Mesendoderm (in vitro differentiated cells): ENCODE measurements around the gene MROH2A.
"Not testable (repeated sequence)": the region's sequence is repeated elsewhere in the genome, so short reads cannot be mapped to it uniquely, and the experiment has no call there.

ENCODE experiments used
- DNase-seq: peaks from one replicate; pipeline ENCODE4 v3.0.0; 2013
- H2AK5ac ChIP-seq: 2 replicates; pipeline ENCODE4 v1.6.1; 2013; ENCODE audit warnings: low read length, inconsistent platforms
- H2BK120ac ChIP-seq: 2 replicates; pipeline ENCODE4 v1.6.1; 2013; ENCODE audit warnings: low read depth, mild to moderate bottlenecking, low read length, moderate library complexity, mixed read lengths
- H2BK15ac ChIP-seq: replicated peaks from 2 replicates; pipeline ENCODE4 v1.6.1; 2013; ENCODE audit warnings: low read depth, mild to moderate bottlenecking, moderate library complexity
- H2BK5ac ChIP-seq: 2 replicates; pipeline ENCODE4 v1.6.1; 2013; ENCODE audit warnings: low read length, inconsistent platforms
- H3K18ac ChIP-seq: 2 replicates; pipeline ENCODE4 v1.6.1; 2013; ENCODE audit warnings: mild to moderate bottlenecking, low read length, mixed read lengths
- H3K23ac ChIP-seq: one replicate; pipeline ENCODE4 v1.6.1; 2013; ENCODE audit warnings: low read length
- H3K27ac ChIP-seq: 2 replicates; pipeline ENCODE4 v1.5.1; 2013; ENCODE audit warnings: low read depth, mild to moderate bottlenecking, inconsistent platforms, low read length, moderate library complexity
- H3K27me3 ChIP-seq: 2 replicates; pipeline ENCODE4 v1.6.1; 2013; ENCODE audit warnings: low read length, control low read depth, mild to moderate bottlenecking, inconsistent platforms; ENCODE audit not compliant: insufficient read depth, poor library complexity
- H3K36me3 ChIP-seq: 2 replicates; pipeline ENCODE4 v1.6.1; 2013; ENCODE audit warnings: low read length, inconsistent platforms; ENCODE audit not compliant: control insufficient read depth, insufficient read depth
- H3K4ac ChIP-seq: one replicate; pipeline ENCODE4 v1.6.1; 2013; ENCODE audit warnings: low read depth, mild to moderate bottlenecking, low read length, moderate library complexity
- H3K4me1 ChIP-seq: 2 replicates; pipeline ENCODE4 v1.6.1; 2013; ENCODE audit warnings: low read depth, low read length, inconsistent platforms; ENCODE audit not compliant: control insufficient read depth
- H3K4me2 ChIP-seq: 2 replicates; pipeline ENCODE4 v1.6.1; 2013; ENCODE audit warnings: low read length
- H3K4me3 ChIP-seq: 2 replicates; pipeline ENCODE4 v1.5.1; 2013; ENCODE audit warnings: mild to moderate bottlenecking, low read length
- H3K56ac ChIP-seq: one replicate; pipeline ENCODE4 v1.6.1; 2013; ENCODE audit warnings: low read length
- H3K79me1 ChIP-seq: 2 replicates; pipeline ENCODE4 v1.6.1; 2013; ENCODE audit warnings: low read length, inconsistent platforms
- H3K79me2 ChIP-seq: 2 replicates; pipeline ENCODE4 v1.6.1; 2013; ENCODE audit warnings: mild to moderate bottlenecking, low read length; ENCODE audit not compliant: control insufficient read depth, insufficient read depth
- H3K9ac ChIP-seq: 2 replicates; pipeline ENCODE4 v1.6.1; 2013; ENCODE audit warnings: low read length, inconsistent platforms
- H4K5ac ChIP-seq: one replicate; pipeline ENCODE4 v1.6.1; 2013; ENCODE audit warnings: low read length
- H4K8ac ChIP-seq: one replicate; pipeline ENCODE4 v1.6.1; 2013; ENCODE audit warnings: low read depth, mild to moderate bottlenecking, control low read depth, low read length, moderate library complexity
- WGBS: extraction: QIAGEN DNeasy Blood & Tissue Kit; methylation state at CpG from one replicate; pipeline ENCODE4 v1.1.7; 2013; ENCODE audit warnings: low lambda C conversion rate, missing lambda C conversion rate; ENCODE audit not compliant: insufficient coverage; ENCODE audit errors: extremely low coverage; 5-methylcytosine and 5-hydroxymethylcytosine counted together

The MROH2A gene

GRCh38 chr2:233745073-233745755 lies 32.9 kb upstream of the MROH2A start:
- Histone ChIP-seq H3K18ac (no peak overlapping the region), H3K36me3 (no peaks in the 10 kb centered on the region), H3K4me3 (no peak overlapping the region), H3K9ac (no peak overlapping the region), H3K27me3 (no peaks in the 10 kb centered on the region), H3K4ac (no peak overlapping the region), H3K79me2 (no peaks in the 10 kb centered on the region), H2AK5ac (no peak overlapping the region), H4K5ac (no peak overlapping the region), H3K79me1 (no peaks in the 10 kb centered on the region), H4K8ac (no peak overlapping the region), H3K4me1 (no peaks in the 10 kb centered on the region), H2BK15ac (no peak overlapping the region), H3K27ac (no peak overlapping the region), H2BK5ac (no peak overlapping the region), H3K56ac (no peak overlapping the region), H3K23ac (no peak overlapping the region), H2BK120ac (no peak overlapping the region), H3K4me2 (no peak overlapping the region)
- WGBS, result no CpG with 5 or more reads among the region's 5 CpGs
- DNase-seq, result no peak

- no CpG with 5 or more reads among the region's 2 CpGs for WGBS
- not testable (repeated sequence) for H3K4ac ChIP-seq, H3K18ac ChIP-seq, H3K56ac ChIP-seq, H2BK5ac ChIP-seq, H4K5ac ChIP-seq, H2AK5ac ChIP-seq, H3K79me2 ChIP-seq, H3K27me3 ChIP-seq, H3K23ac ChIP-seq, H2BK120ac ChIP-seq, H3K36me3 ChIP-seq, H2BK15ac ChIP-seq, H3K9ac ChIP-seq, H3K4me2 ChIP-seq, DNase-seq, H3K27ac ChIP-seq, H4K8ac ChIP-seq, H3K4me1 ChIP-seq, H3K79me1 ChIP-seq, H3K4me3 ChIP-seq
Measured at GRCh38 chr2:233745838-233746237, 32.3 kb upstream of the MROH2A start.

GRCh38 chr2:233746475-233747282 lies 31.5 kb upstream of the MROH2A start:
- no peak overlapping the region for H3K27ac ChIP-seq
- no peaks in the 10 kb centered on the region for H3K36me3 ChIP-seq
- H2AK5ac ChIP-seq, result no peak overlapping the region
- no peak overlapping the region for H3K4me2 ChIP-seq
- no CpG with 5 or more reads among the region's 10 CpGs for WGBS
- H3K79me1 ChIP-seq, result no peaks in the 10 kb centered on the region
- no peak overlapping the region for H4K5ac ChIP-seq
- H4K8ac ChIP-seq, result no peak overlapping the region
- no peak overlapping the region for H3K4ac ChIP-seq
- H2BK15ac ChIP-seq, result no peak overlapping the region
- no peak overlapping the region for H3K18ac ChIP-seq
- no peaks in the 10 kb centered on the region for H3K27me3 ChIP-seq
- no peak overlapping the region for H3K56ac ChIP-seq
- no peaks in the 10 kb centered on the region for H3K4me1 ChIP-seq
- H3K79me2 ChIP-seq, result no peaks in the 10 kb centered on the region
- H3K23ac ChIP-seq, result no peak overlapping the region
- no peak overlapping the region for H3K9ac ChIP-seq
- DNase-seq, result peak; percentile 11
- no peak overlapping the region for H2BK120ac ChIP-seq
- H3K4me3 ChIP-seq, result no peak overlapping the region
- H2BK5ac ChIP-seq, result no peak overlapping the region

GRCh38 chr2:233747283-233747544 lies 30.9 kb upstream of the MROH2A start:
- Histone ChIP-seq H3K23ac (no peak overlapping the region), H3K4me3 (no peak overlapping the region), H4K8ac (no peak overlapping the region), H3K4ac (no peak overlapping the region), H2AK5ac (no peak overlapping the region), H3K9ac (no peak overlapping the region), H3K36me3 (no peaks in the 10 kb centered on the region), H3K79me2 (no peaks in the 10 kb centered on the region), H3K4me1 (no peaks in the 10 kb centered on the region), H3K27ac (no peak overlapping the region), H3K4me2 (no peak overlapping the region), H3K18ac (no peak overlapping the region), H2BK5ac (no peak overlapping the region), H3K27me3 (no peaks in the 10 kb centered on the region), H4K5ac (no peak overlapping the region), H2BK15ac (no peak overlapping the region), H3K56ac (no peak overlapping the region), H3K79me1 (no peaks in the 10 kb centered on the region), H2BK120ac (no peak overlapping the region)
- DNase-seq, result no peak
- no CpG with 5 or more reads among the region's 6 CpGs for WGBS

GRCh38 chr2:233750689-233751088 lies 27.4 kb upstream of the MROH2A start:
- not testable (repeated sequence) for H3K4me2 ChIP-seq, H3K27ac ChIP-seq, H3K27me3 ChIP-seq, H3K79me2 ChIP-seq, H2AK5ac ChIP-seq, H3K79me1 ChIP-seq, H3K23ac ChIP-seq, H2BK120ac ChIP-seq, H4K8ac ChIP-seq, H3K18ac ChIP-seq, H2BK5ac ChIP-seq, H3K36me3 ChIP-seq, H2BK15ac ChIP-seq, DNase-seq, H3K9ac ChIP-seq, H3K4ac ChIP-seq, H3K4me1 ChIP-seq, H4K5ac ChIP-seq, H3K4me3 ChIP-seq, H3K56ac ChIP-seq
- no CpG with 5 or more reads among the region's 2 CpGs for WGBS
